GM21515 (cell line): ENCODE results near the gene MAD1L1.

ENCODE experiments used
- ATAC-seq: cut with Tn5 transposase; IDR thresholded peaks from one replicate; pipeline ENCODE4 v1.9.1; 2021; ENCODE audit not compliant: unreplicated experiment

Gene MAD1L1

GRCh38 chr7:2016761-2017480 is 215.8 kb downstream of the MAD1L1 start:
- ATAC-seq: no peak

- no peak for ATAC-seq
Measured at GRCh38 chr7:2016021-2016631, 216.6 kb downstream of the MAD1L1 start.

GRCh38 chr7:2015251-2015871 is 217.4 kb downstream of the MAD1L1 start:
- ATAC-seq: no peak

GRCh38 chr7:2014391-2015241 is 218.1 kb downstream of the MAD1L1 start:
- no peak for ATAC-seq

- ATAC-seq: no peak
Measured at GRCh38 chr7:2013381-2014311, 219.1 kb downstream of the MAD1L1 start.

GRCh38 chr7:2012981-2013380 is 219.8 kb downstream of the MAD1L1 start:
- ATAC-seq: no peak

- ATAC-seq: no peak
Measured at GRCh38 chr7:2012044-2012900, 220.5 kb downstream of the MAD1L1 start.

- ATAC-seq: no peak
Measured at GRCh38 chr7:2011266-2012043, 221.3 kb downstream of the MAD1L1 start.

GRCh38 chr7:2010551-2011265 is 222.0 kb downstream of the MAD1L1 start:
- ATAC-seq: no peak

GRCh38 chr7:2010101-2010500 is 222.6 kb downstream of the MAD1L1 start:
- ATAC-seq: no peak

GRCh38 chr7:2009541-2010001 is 223.2 kb downstream of the MAD1L1 start:
- no peak for ATAC-seq

GRCh38 chr7:2008936-2009540 is 223.7 kb downstream of the MAD1L1 start:
- ATAC-seq: no peak

GRCh38 chr7:2008101-2008935 is 224.4 kb downstream of the MAD1L1 start:
- ATAC-seq: no peak

- no peak for ATAC-seq
Measured at GRCh38 chr7:2007551-2007950, 225.2 kb downstream of the MAD1L1 start.

GRCh38 chr7:2006921-2007381 is 225.8 kb downstream of the MAD1L1 start:
- ATAC-seq: no peak

- ATAC-seq: no peak
Measured at GRCh38 chr7:2006231-2006771, 226.4 kb downstream of the MAD1L1 start.
